Gastroesophageal sphincter (tissue), 4 donors: Measurements from ENCODE around the gene PDK3. TPM values are rescaled to one million over a fixed set of nuclear protein-coding genes. Genes with fewer than 3 reads are reported as not detected.

Experiments used
- ATAC-seq: fragments of 150-250 bp; one replicate; pipeline ENCODE4 v1.9.1; 2016; ENCODE audit warnings: mild to moderate bottlenecking, moderate library complexity
- H3K27ac ChIP-seq, 4 donors: fragments of 200-600 bp; sonication (generic) in 3 of 4; 1 replicate in 3 of 4; 2 replicates in 1 of 4; pipeline ENCODE4 v1.5.1; 2016 to 2019
- H3K27me3 ChIP-seq: fragments of 200-600 bp; sonication (generic); one replicate; pipeline ENCODE4 v1.5.1; 2019
- H3K36me3 ChIP-seq, 2 donors: fragments of 200-600 bp; sonication (generic); one replicate each; pipeline ENCODE4 v1.5.1; 2019; ENCODE audit warnings: control low read depth in 1 of 2
- H3K4me1 ChIP-seq, 3 donors: fragments of 200-600 bp; sonication (generic); 1 replicate in 2 of 3; 2 replicates in 1 of 3; pipeline ENCODE4 v1.5.1; 2016 to 2019; ENCODE audit warnings: control low read depth in 2 of 3
- H3K4me3 ChIP-seq, 2 donors: fragments of 200-600 bp; sonication (generic); one replicate each; pipeline ENCODE4 v1.5.1; 2019; ENCODE audit warnings: mild to moderate bottlenecking in 1 of 2, moderate library complexity in 1 of 2
- H3K9me3 ChIP-seq, 3 donors: fragments of 200-600 bp; sonication (generic); one replicate each; pipeline ENCODE4 v1.5.1; 2017 to 2019; ENCODE audit warnings: control low read depth in 2 of 3
- EP300 ChIP-seq: sonication (generic); formaldehyde crosslinking; IDR thresholded peaks from one replicate; pipeline ENCODE4 v1.6.1; 2017; ENCODE audit warnings: antibody characterized with exemption, mild to moderate bottlenecking
- POLR2A ChIP-seq, 2 donors: fragments of 450-650 bp; IDR thresholded peaks; one replicate each; pipeline ENCODE4 v1.6.1; 2017; ENCODE audit warnings: antibody characterized with exemption in 2 of 2, mild to moderate bottlenecking in 2 of 2, moderate library complexity in 1 of 2
- POLR2AphosphoS5 ChIP-seq: sonication (generic); formaldehyde crosslinking; IDR thresholded peaks from one replicate; pipeline ENCODE4 v1.6.1; 2017; ENCODE audit warnings: antibody characterized with exemption
- WGBS, 2 donors: methylation state at CpG; one replicate each; pipeline ENCODE4 v1.1.5; 2018; ENCODE audit warnings: low coverage in 1 of 2; 5-methylcytosine and 5-hydroxymethylcytosine counted together
- total RNA-seq, 4 donors: library from RNA; depleted of rRNA; stranded (reverse); fragments of >200 nt; gene quantifications; one replicate each; pipeline ENCODE4 v1.1.0, GENCODE V29; 2016
- TF ChIP-seq, protein P1 (sequence below), 4 experiments: fragments of 200-600 bp in 2 of 4; fragments of 450-650 bp in 2 of 4; sonication (generic) in 1 of 4; IDR thresholded peaks; one replicate each; pipeline ENCODE4 v1.5.1; 2017 to 2019; ENCODE audit warnings: antibody characterized with exemption in 4 of 4, mild to moderate bottlenecking in 2 of 4, moderate library complexity in 2 of 4

The PDK3 gene
- total RNA-seq, 4 donors from 2014 or later, result 51.8 to 77.0 (median 68.4) TPM

DNA sequence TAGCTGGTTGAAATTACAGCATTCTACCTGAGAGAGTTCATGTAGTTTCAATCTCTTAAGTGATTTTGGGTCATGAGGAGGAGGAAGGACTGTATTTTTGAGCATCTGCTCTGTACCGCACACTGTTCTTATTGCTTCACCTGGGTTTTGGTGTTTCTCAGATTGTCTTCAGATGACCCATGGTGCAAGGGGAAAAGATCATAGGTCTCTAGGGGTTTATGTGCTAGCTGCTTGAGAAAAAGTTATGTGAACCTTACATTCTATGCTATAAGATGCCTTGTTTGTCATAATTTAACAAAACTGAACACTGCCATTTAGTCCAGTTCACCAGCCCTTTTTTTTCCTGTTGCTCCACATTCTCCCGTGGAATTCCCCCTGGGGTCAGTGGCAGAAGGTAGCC lies 60.4 kb downstream of the PDK3 start:
- H3K27ac ChIP-seq, result no peak overlapping the region
- no peaks in the 10 kb centered on the region for H3K27me3 ChIP-seq
- TF ChIP-seq EP300, result no peak
- TF ChIP-seq POLR2A (IDR thresholded peaks at IDR 0.05), result no peak
- no peak for TF ChIP-seq POLR2AphosphoS5
- TF ChIP-seq, protein P1, sequence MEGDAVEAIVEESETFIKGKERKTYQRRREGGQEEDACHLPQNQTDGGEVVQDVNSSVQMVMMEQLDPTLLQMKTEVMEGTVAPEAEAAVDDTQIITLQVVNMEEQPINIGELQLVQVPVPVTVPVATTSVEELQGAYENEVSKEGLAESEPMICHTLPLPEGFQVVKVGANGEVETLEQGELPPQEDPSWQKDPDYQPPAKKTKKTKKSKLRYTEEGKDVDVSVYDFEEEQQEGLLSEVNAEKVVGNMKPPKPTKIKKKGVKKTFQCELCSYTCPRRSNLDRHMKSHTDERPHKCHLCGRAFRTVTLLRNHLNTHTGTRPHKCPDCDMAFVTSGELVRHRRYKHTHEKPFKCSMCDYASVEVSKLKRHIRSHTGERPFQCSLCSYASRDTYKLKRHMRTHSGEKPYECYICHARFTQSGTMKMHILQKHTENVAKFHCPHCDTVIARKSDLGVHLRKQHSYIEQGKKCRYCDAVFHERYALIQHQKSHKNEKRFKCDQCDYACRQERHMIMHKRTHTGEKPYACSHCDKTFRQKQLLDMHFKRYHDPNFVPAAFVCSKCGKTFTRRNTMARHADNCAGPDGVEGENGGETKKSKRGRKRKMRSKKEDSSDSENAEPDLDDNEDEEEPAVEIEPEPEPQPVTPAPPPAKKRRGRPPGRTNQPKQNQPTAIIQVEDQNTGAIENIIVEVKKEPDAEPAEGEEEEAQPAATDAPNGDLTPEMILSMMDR (IDR thresholded peaks at IDR 0.05), result no peak
- no peaks in the 10 kb centered on the region for H3K9me3 ChIP-seq
- no peak for ATAC-seq
- H3K4me1 ChIP-seq, result no peaks in the 10 kb centered on the region
- 33 to 82% methylated on average over 1 to 2 of the region's 2 CpGs for WGBS, 2 donors
- no peak overlapping the region for H3K4me3 ChIP-seq
- H3K36me3 ChIP-seq, result peaks cover 0 to 48% of the 10 kb centered on the region in 2 donors

- no peaks in the 10 kb centered on the region for H3K27me3 ChIP-seq
- TF ChIP-seq POLR2A (IDR thresholded peaks at IDR 0.05), result no peak
- TF ChIP-seq POLR2AphosphoS5, result no peak
- TF ChIP-seq EP300, result no peak
- TF ChIP-seq, protein P1 (IDR thresholded peaks at IDR 0.05), result no peak
- no peak for ATAC-seq
- H3K36me3 ChIP-seq, result peaks cover 0 to 42% of the 10 kb centered on the region in 2 donors
- H3K27ac ChIP-seq, result no peak overlapping the region
- H3K4me1 ChIP-seq, result no peaks in the 10 kb centered on the region
- 59 to 94% methylated on average over 2 of the region's 2 CpGs for WGBS, 2 donors
- no peaks in the 10 kb centered on the region for H3K9me3 ChIP-seq
- H3K4me3 ChIP-seq, result no peak overlapping the region
These were observed 61.5 kb downstream of the PDK3 start for GRCh38 chrX:24526616-24527015.

GRCh38 chrX:24528605-24529004 lies 63.5 kb downstream of the PDK3 start:
- no peak for ATAC-seq
- no peaks in the 10 kb centered on the region for H3K4me1 ChIP-seq
- 50 to 78% methylated on average over 1 of the region's 1 CpG for WGBS, 2 donors
- peaks cover 0 to 55% of the 10 kb centered on the region in 2 donors for H3K36me3 ChIP-seq
- H3K27me3 ChIP-seq, result no peaks in the 10 kb centered on the region
- H3K27ac ChIP-seq, result no peak overlapping the region
- no peaks in the 10 kb centered on the region for H3K9me3 ChIP-seq
- TF ChIP-seq, protein P1 (IDR thresholded peaks at IDR 0.05), result no peak
- TF ChIP-seq POLR2A (IDR thresholded peaks at IDR 0.05) (no peak), EP300 (no peak), POLR2AphosphoS5 (no peak)
- no peak overlapping the region for H3K4me3 ChIP-seq

DNA sequence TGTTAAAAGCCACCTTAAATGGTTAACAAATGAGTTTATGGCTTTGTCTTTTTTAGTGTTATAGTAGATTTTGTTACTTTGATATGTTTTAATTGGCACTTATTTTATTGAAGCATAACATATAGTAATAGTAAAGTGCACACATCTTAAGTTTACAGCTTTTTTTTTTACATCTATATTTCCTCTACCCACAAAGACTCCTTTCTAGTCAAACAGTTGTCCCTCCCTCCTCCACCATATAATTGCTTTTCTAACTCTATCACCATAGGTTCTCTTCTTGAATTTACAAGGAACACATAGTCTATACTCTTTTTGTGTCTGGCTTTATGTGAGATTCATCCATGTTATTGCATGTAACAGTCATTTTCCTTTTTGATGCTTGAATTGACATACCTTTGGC lies 71.5 kb downstream of the PDK3 start:
- Histone ChIP-seq H3K27me3 (no peaks in the 10 kb centered on the region), H3K36me3 (peaks cover 0 to 36% of the 10 kb centered on the region in 2 donors), H3K4me1 (no peaks in the 10 kb centered on the region), H3K27ac (no peak overlapping the region), H3K9me3 (no peaks in the 10 kb centered on the region), H3K4me3 (no peak overlapping the region)
- TF ChIP-seq, protein P1 (IDR thresholded peaks at IDR 0.05), result no peak
- TF ChIP-seq POLR2AphosphoS5, result no peak
- TF ChIP-seq POLR2A (IDR thresholded peaks at IDR 0.05), result no peak
- TF ChIP-seq EP300, result no peak
- no peak for ATAC-seq

DNA sequence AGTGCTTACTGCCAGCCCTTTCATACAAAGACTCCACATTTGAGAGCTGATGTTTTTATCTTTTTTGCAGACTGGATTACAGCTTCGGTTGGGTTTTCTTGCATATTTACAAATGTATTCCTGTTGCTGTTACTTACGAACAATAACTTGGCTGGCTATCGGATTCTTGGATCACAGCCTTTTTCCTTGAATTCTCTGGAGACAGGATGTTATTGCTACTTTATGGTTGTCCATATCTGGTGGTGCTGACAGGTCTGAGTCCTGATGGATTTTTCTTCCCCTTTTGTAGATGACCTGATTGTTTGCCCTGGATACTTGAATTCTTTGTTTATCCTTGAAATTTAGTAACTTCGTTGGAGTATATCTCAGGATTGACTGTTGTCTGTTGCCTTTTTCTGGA lies 77.7 kb downstream of the PDK3 start:
- H3K27me3 ChIP-seq, result no peaks in the 10 kb centered on the region
- no peaks in the 10 kb centered on the region for H3K9me3 ChIP-seq
- no peaks in the 10 kb centered on the region for H3K4me1 ChIP-seq
- WGBS, 2 donors, result 13 to 15% methylated on average over 4 of the region's 4 CpGs
- H3K27ac ChIP-seq, result no peak overlapping the region
- no peak overlapping the region for H3K4me3 ChIP-seq
- ATAC-seq, result no peak
- H3K36me3 ChIP-seq, result peaks cover 0 to 10% of the 10 kb centered on the region in 2 donors
- TF ChIP-seq EP300 (no peak), POLR2AphosphoS5 (no peak), POLR2A (IDR thresholded peaks at IDR 0.05) (no peak)
- TF ChIP-seq, protein P1 (IDR thresholded peaks at IDR 0.05), result no peak
